WERI-Rb-1 (cell line): ENCODE data around the gene IGFL3.

Source experiments
- DNase-seq: peaks from one replicate; pipeline ENCODE4 v3.0.0-alpha.2; 2020
- H3K27ac ChIP-seq: fragments of 250-450 bp; sonication (Bioruptor Pico); 2 replicates; pipeline ENCODE4 v1.5.1; 2020; ENCODE audit warnings: mild to moderate bottlenecking, moderate library complexity
- H3K27me3 ChIP-seq: fragments of 250-450 bp; sonication (Bioruptor Pico); 2 replicates; pipeline ENCODE4 v1.5.1; 2021; ENCODE audit warnings: mild to moderate bottlenecking, low read depth, moderate library complexity; ENCODE audit not compliant: insufficient read depth, severe bottlenecking
- H3K36me3 ChIP-seq: fragments of 250-450 bp; sonication (Bioruptor Pico); 2 replicates; pipeline ENCODE4 v1.5.1; 2020; ENCODE audit warnings: mild to moderate bottlenecking, moderate library complexity
- H3K4me3 ChIP-seq: 2 replicates; pipeline ENCODE4 v1.5.1; 2011; ENCODE audit warnings: low read depth, mild to moderate bottlenecking, control low read depth, low read length
- H3K9me3 ChIP-seq: fragments of 250-450 bp; sonication (Bioruptor Pico); 2 replicates; pipeline ENCODE4 v1.5.1; 2021; ENCODE audit warnings: mild to moderate bottlenecking, moderate library complexity; ENCODE audit not compliant: severe bottlenecking
- TF ChIP-seq, protein P1 (sequence below): IDR thresholded peaks from 2 replicates; pipeline ENCODE4 v1.5.1; 2011; ENCODE audit warnings: low read depth, mild to moderate bottlenecking, control low read depth, inconsistent platforms, low read length

IGFL3 gene

DNA sequence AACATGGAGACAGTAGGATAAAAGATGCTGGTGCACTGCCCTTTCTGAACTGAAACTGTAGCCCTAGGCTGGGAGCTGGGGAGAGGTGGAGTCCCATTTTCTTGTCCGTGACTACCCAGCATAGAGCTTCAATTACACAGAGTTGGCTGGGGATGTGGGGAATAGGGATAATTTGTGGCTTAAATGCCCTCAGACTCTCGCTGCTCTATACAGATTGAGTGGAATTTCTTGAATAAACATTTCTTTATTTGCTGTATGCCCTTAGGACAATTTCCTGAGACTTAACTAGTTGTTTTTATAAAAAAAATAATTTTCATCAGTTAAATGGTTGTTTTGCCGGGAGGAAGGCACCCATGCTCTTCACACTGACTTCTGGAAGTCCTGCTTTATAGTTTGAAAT, 30.7 kb upstream of the IGFL3 start:
- H3K36me3 ChIP-seq, result no peaks in the 10 kb centered on the region
- DNase-seq, result no peak
- TF ChIP-seq, protein P1, sequence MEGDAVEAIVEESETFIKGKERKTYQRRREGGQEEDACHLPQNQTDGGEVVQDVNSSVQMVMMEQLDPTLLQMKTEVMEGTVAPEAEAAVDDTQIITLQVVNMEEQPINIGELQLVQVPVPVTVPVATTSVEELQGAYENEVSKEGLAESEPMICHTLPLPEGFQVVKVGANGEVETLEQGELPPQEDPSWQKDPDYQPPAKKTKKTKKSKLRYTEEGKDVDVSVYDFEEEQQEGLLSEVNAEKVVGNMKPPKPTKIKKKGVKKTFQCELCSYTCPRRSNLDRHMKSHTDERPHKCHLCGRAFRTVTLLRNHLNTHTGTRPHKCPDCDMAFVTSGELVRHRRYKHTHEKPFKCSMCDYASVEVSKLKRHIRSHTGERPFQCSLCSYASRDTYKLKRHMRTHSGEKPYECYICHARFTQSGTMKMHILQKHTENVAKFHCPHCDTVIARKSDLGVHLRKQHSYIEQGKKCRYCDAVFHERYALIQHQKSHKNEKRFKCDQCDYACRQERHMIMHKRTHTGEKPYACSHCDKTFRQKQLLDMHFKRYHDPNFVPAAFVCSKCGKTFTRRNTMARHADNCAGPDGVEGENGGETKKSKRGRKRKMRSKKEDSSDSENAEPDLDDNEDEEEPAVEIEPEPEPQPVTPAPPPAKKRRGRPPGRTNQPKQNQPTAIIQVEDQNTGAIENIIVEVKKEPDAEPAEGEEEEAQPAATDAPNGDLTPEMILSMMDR, result no peak
- no peak overlapping the region for H3K4me3 ChIP-seq
- no peaks in the 10 kb centered on the region for H3K27me3 ChIP-seq
- no peak overlapping the region for H3K27ac ChIP-seq
- no peaks in the 10 kb centered on the region for H3K9me3 ChIP-seq

DNA sequence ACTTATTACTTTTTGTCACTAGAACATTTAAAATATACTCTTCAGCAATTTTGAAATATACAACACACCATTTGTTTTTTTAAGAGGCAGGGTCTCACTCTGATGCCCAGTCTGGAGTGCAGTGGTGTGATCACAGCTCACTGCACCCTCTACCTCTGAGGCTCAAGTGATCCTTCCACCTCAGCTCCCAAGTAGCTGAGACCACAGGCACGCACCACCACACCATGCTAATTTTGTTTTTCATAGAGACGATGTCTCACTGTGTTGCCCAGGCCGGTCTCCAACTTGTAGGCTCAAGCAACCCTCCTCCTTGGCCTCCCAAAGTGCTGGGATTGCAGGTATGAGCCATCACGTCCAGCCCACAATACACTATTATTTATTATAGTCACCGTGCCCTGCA, 26.1 kb upstream of the IGFL3 start:
- TF ChIP-seq, protein P1, result no peak
- Histone ChIP-seq H3K27ac (no peak overlapping the region), H3K9me3 (no peaks in the 10 kb centered on the region), H3K36me3 (no peaks in the 10 kb centered on the region), H3K4me3 (no peak overlapping the region), H3K27me3 (no peaks in the 10 kb centered on the region)
- DNase-seq, result no peak

DNA sequence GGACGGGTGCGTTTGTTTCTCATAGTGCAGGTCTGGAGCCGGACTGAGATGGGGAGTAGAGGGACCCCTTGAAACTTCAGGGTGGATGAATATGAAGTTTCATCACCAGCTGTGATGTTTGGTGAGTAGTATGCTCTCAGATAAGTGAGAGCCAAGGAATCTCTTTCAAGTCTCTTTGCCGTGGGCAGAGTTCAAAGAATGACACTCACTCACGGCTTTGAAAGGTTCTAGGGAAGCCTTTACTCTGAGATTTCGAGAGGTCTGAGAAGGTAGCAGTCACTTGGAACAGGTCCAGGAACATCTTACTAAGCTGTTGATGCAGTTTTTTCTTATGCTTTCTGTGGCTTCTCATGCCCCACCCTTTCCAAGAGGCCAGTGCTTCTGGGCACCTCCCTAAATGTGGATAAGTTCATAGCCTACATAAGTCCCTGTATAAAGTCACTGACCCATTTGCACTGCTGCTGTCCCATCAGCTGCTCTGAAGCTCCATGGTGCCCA, 23.4 kb upstream of the IGFL3 start, which contains the start of gene IGFL2:
Gene IGFL2 (plus strand): TSS at position 448 of the 498 bp plus-strand sequence. CDS start 41 bp downstream, at position 489.
- TF ChIP-seq, protein P1, result no peak
- H3K4me3 ChIP-seq, result no peak within 1 kb of the TSS
- no peaks in the 10 kb centered on the region for H3K9me3 ChIP-seq
- DNase-seq, result no peak
- H3K36me3 ChIP-seq, result no peaks in the 10 kb centered on the region
- H3K27me3 ChIP-seq, result no peaks in the 10 kb centered on the region
- no peak within 1 kb of the TSS for H3K27ac ChIP-seq

DNA sequence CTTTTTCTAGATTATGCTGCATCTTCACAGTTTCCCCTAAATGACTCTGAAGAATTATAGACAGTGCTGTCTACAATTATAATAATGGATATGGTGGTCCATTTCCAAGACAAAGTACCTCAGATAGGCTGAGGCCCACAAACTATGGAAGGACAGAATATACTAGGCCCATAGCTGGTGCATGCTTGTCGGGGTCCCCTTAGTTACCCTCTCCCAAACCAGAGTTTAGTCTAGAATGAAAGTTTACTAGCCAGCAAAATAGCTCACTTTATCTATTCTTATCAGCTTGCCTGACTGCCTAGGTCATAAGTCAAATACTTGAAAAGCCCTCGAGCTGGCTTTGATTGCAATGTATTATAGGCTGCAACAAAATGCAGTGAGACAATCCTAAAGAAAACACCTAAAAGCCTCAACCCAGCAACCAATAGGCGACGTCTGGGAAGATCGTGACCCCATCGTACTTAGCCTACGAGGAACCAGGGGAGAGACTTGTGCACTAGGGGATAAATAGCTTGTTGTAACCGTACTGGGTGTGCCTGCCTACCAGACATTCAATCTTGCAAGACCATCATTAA, 22.8 kb upstream of the IGFL3 start:
- no peaks in the 10 kb centered on the region for H3K36me3 ChIP-seq
- H3K27me3 ChIP-seq, result no peaks in the 10 kb centered on the region
- TF ChIP-seq, protein P1, result no peak
- H3K27ac ChIP-seq, result no peak overlapping the region
- no peak for DNase-seq
- no peak overlapping the region for H3K4me3 ChIP-seq
- no peaks in the 10 kb centered on the region for H3K9me3 ChIP-seq

DNA sequence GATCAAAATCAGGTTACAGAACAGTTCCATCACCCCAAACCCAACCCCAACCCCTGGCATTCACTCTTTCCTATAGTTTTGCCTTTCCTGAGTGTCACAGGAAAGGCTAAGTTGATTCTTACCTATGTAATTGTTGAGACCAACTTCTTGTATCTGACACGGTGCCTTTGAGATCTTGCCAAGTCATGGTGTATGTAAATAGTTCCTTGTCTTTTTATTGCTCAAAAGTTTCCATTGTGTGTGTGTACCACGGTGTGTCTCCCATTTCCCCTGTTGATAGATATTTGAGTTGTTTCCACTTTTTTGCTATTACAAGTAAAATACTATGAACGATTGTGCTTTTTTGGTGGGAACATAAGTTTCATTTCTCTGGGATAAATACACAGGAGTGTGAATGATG, 20.3 kb upstream of the IGFL3 start:
- no peak overlapping the region for H3K4me3 ChIP-seq
- H3K9me3 ChIP-seq, result no peaks in the 10 kb centered on the region
- no peak for DNase-seq
- no peaks in the 10 kb centered on the region for H3K36me3 ChIP-seq
- H3K27ac ChIP-seq, result no peak overlapping the region
- H3K27me3 ChIP-seq, result no peaks in the 10 kb centered on the region
- TF ChIP-seq, protein P1, result no peak

DNA sequence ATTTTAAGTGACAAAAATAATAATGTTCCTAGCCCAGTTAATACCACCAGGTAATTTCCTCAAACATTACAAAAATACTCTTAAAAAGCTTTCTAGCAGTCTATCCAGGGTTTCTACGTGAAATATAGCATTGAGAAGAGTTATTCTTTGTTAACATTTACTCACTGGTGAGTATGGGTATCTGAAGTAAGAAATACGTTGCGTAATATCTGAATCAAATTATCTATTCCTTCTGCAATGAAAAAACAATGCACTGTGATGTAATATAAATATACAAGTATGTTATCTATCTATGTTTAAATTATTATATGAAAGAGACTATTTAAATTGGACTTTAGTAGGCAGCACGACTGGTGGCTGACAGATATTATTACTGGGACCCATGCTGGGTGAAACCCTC, 17.8 kb upstream of the IGFL3 start:
- Histone ChIP-seq H3K27ac (no peak overlapping the region), H3K4me3 (no peak overlapping the region), H3K9me3 (no peaks in the 10 kb centered on the region), H3K27me3 (no peaks in the 10 kb centered on the region), H3K36me3 (no peaks in the 10 kb centered on the region)
- DNase-seq, result no peak
- TF ChIP-seq, protein P1, result no peak
